GM12801 (cell line): ENCODE measurements around the gene CDK11A.
"Not testable (repeated sequence)": the region's sequence is repeated elsewhere in the genome, so short reads cannot be mapped to it uniquely, and the experiment has no call there.

Experiments used
- TF ChIP-seq, protein P1 (sequence below): IDR thresholded peaks from one replicate; pipeline ENCODE4 v1.5.1; 2011; ENCODE audit warnings: control low read depth; ENCODE audit not compliant: insufficient read length; ENCODE audit errors: extremely low read depth

CDK11A gene

DNA sequence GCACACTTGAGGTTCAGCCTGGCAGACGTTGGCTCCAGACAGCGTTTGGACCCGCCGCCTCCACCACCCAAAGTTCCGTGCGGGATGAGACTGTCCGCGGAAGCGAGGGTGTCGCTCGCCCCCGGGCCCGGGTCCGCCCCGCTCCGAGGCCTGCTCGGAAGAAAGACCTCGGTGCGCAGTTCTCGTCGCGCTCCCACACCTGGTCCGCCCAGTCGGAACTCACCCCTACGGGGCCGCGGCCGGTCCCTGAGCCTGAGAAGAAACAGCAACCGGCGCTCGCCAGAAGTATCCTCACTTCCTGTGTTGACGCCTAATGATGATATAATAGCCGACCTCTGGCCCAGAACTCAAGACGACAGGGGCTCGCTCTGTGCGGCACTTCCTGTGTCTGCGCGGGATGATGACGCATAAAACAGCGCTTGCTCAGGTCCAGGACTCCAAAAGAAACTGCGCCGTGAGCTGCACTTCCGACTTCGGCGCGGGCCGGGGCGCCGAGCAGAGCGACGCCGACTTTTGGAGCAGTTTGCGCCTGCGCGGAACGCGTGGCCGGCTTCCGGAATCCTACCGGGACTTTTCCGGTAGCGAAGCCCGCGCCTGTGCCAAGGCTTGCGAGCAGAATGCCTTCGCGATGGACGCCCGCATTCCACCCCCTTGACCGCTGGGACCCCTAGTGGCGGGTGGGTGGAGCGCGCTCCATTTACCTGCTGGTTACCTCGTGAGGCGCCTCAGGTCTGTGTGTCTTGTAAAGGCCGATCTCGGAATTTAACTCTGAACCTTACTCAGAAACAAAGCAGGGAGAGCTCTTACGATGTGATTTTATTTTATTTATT lies at the start of gene CDK11A:
TSS of gene CDK11A (minus strand) at position 323 of the 830 bp plus-strand sequence. CDS start 1,539 bp downstream, outside the sequence.
- TF ChIP-seq, protein P1, sequence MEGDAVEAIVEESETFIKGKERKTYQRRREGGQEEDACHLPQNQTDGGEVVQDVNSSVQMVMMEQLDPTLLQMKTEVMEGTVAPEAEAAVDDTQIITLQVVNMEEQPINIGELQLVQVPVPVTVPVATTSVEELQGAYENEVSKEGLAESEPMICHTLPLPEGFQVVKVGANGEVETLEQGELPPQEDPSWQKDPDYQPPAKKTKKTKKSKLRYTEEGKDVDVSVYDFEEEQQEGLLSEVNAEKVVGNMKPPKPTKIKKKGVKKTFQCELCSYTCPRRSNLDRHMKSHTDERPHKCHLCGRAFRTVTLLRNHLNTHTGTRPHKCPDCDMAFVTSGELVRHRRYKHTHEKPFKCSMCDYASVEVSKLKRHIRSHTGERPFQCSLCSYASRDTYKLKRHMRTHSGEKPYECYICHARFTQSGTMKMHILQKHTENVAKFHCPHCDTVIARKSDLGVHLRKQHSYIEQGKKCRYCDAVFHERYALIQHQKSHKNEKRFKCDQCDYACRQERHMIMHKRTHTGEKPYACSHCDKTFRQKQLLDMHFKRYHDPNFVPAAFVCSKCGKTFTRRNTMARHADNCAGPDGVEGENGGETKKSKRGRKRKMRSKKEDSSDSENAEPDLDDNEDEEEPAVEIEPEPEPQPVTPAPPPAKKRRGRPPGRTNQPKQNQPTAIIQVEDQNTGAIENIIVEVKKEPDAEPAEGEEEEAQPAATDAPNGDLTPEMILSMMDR = not testable (repeated sequence)

DNA sequence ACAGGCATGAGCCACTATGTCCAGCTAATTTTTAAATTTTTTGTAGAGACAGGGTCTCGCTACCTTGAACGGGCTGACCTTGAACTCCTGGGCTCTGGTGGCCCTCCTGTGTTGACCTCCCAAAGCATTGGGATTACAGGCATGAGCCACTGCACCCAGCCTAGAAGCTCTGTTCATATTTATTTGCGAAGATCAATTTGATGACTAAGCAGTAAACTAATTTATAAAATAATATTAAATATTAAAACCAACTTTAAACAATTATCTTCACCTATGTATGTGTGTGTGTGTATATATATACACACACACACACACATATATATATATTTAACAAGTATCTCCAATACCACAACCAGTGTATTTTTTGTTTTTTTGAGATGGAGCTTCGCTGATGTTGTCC lies 49.7 kb upstream of the CDK11A start:
- TF ChIP-seq, protein P1 = no peak

DNA sequence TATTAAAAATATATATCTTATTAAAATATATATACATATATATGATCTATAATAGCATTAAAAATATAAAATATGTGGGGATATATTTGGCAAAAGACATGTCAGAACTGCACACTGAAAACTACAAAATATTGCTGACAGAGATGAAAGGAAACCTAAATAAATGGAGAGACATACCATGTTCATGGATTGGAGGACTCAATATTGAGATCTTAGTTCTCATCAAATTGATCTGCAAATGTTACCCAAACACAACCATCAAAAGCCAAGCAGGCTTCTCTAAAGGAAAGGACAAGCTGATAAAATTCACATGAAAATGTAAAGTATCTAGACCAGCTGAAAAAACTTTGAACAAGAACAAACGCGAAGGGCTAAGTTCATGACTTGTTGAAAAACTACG lies 46.9 kb upstream of the CDK11A start:
- TF ChIP-seq, protein P1 = no peak

DNA sequence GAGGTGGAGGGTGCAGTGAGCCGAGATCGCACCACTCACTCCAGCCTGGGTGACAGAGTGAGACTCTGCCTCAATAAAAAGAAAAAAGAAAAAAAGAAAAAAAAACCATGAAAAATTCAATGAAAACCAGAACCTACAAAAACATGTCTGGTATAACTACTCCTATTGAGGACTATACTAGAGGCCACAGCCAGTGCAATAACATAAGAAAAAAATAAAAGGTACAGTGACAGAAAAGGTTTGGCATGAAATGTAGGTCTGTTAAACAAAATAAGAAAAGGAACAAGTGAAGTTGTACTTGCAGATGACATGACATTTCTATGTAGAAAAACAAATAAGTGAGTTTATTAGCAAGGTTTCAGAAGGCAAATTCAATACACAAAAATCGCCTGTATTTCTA lies 45.9 kb upstream of the CDK11A start:
- TF ChIP-seq, protein P1 = no peak

DNA sequence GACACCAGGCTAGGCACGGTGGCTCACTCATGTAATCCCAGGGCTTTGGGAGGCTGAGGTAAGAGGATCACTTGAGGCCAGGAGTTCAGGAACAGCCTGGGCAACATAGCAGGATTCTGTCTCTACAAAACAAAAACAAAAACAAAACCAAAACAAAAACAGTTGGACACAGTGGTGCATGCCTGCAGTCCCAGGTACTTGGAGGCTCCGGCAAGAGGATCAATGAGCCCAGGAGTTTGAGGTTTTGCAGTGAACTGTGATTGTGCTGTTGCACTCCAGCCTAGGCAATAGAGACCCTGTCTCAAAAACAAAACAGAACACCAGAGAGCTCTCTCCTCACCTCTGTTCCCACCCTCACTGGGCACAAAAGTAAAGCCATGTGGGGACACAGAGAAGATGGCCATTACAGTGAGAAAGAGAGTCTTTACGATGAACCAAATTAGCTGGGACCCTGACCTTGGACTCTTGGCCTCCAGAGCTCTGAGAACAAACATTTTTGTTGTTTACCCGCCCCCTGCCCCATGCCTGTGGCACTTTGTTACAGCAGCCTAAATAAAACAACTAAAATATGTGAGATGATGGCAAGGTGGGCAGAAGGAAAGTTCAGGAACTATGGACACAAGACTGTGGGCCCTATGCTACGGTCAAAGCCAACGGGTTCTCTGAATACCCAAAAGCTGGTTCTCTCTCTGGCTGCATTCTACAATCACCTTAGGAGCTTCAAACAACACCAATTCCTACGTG lies 44.3 kb upstream of the CDK11A start:
- TF ChIP-seq, protein P1 = no peak

DNA sequence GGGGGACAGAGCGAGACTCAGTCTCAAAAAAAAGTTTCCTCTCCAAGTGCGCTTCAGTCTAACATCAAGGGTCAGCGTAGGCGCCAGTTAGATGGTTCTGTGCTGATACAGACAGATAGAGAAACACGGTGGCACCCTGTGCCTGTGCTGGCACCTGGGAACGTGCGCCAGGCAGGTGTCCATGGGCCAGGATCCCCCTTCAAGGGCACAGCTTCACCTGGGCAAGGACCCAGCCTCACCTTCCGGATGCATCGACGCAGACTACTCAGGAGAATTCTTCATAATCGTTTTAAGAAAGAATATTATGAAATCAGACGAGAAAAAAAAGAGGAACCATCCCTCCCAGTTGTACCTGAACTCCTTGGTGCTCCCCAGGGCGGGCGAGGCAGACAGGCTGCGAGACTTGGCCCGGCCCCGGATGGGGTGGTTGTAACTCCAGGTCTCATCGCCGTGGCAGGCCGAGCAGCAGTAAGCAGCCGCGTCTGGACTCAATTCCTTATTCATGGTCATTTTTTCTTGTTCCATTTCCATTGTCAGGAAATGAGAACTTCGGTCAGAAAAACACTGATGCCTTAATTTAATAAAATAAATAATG lies 40.8 kb upstream of the CDK11A start:
- TF ChIP-seq, protein P1 = no peak
